H4 (cell line): ENCODE data around the gene ZDHHC20. TPM values are rescaled to one million over a fixed set of nuclear protein-coding genes. Genes with fewer than 3 reads are reported as not detected.

Experiments used
- DNase-seq: peaks from one replicate; pipeline ENCODE4 v3.0.0-alpha.2; 2015; ENCODE audit warnings: low spot score
- total RNA-seq: library from RNA; depleted of rRNA; stranded (reverse); fragments of >200 nt; shearing (Covaris generic); gene quantifications from 2 replicates; pipeline ENCODE4 v1.2.3, GENCODE V29; 2014; rRNA removed

Gene ZDHHC20
- total RNA-seq, 1 experiment from 2014 or later: 48.2 TPM

DNA sequence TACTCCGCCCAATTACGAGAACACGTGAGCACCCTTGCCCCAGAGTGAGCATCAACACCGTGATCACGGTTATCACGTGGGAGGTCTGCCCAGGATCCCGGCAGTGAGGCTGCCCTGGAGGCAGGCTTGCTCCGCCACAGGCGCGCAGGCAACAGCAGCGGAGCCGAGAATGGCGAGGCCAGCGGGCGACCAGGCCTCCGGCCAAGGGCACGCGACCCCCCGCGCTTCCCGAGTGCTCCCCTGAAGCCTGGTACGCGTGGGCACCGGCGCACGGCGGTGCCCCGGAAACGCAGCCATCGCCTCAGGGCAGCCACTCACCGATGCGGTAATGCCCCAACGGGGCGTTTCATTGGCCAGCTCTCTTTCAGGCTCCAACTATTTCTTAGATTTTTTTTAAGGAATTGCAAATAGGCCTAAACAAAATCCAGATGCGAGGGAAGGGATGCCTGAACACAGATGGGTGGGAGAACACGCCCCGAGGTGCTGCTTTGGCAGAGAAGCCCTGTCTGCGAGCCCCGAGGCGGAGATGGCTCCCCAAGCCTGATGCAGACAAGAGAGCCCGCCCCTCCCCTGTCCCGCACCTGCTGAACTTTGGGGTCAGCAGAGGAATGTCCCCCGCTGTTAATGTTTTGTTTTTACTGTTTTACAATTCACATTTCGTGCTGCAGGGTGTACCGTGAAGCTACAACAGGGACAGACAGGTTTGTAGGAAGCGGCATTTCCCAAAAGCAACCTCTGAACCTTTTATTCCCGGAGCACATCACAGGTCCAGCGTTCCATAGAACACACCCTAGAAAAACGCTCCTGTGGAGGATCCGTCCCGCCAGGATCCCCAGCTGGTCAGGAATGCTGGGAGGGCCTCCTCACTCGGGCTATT is 132.7 kb downstream of the ZDHHC20 start:
- DNase-seq: no peak

DNA sequence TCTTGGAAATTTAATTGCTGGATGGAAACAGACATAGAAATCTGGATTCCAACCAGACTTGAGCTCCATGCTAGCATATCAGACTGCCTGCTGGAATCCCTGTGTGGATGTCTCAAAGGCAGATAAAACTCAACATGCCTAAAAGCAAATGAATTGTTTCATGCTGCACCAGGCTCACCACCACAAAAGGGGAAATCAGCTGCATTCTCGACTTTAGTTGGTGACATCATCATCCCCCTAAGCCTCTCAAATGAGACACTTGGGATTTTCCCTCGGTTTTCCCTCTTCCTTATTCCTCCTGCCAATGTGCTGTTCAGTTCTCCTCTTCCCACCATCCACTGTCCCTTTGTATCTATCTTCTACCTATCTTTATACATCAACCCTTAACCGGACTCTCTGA is 134.3 kb downstream of the ZDHHC20 start:
- no peak for DNase-seq

DNA sequence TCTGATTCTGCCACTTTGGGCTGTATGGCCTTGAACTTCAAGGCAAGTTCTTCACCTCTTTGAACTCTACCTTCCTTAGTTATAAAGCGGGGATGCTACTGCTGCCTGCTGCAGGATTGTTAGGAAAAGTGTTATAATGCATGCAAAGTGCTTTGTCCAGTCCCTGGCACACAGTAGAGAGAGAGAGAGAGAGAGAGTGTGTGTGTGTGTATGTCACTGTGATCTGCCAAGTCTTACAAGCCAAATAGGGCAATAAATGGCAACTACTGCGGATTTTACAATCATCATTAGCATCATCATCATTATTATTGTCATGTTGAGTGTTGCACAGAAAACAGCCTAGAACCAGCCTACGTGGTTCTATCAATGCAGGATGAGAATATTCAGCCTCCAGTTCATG is 136.1 kb downstream of the ZDHHC20 start:
- DNase-seq: no peak

Other genes starting within 250 kb of the ZDHHC20 start
- gene MICU2, start 144.9 kb upstream of the ZDHHC20 start, total RNA-seq: 41.4 and 43.2 TPM in 2 replicates
- gene FGF9, start 211.8 kb upstream of the ZDHHC20 start, total RNA-seq: 0.56 TPM in 1 of 2 replicates, not detected in the other